Activated CD8-positive, alpha-beta T cell treated with anti-CD3 and anti-CD28 coated beads, Interleukin-2, amount 10 ng/mL, durations not matched to agents 7 days and 5 days (primary cell): ENCODE results near the gene GPR108. TPM values are rescaled to one million over a fixed set of nuclear protein-coding genes. Genes with fewer than 3 reads are reported as not detected.
"Not testable (repeated sequence)": the region's sequence is repeated elsewhere in the genome, so short reads cannot be mapped to it uniquely, and the experiment has no call there.

Source experiments
- ATAC-seq: fragments of 150-1000 bp; cut with Tn5 transposase; one replicate; pipeline ENCODE4 v1.10.0; 2021; ENCODE audit warnings: moderate library complexity
- CTCF ChIA-PET: fragments of 350-600 bp; sonication (Branson Sonifier 250); formaldehyde crosslinking; loops from one replicate; lab custom pipeline; 2021; ENCODE audit warnings: antibody characterized with exemption; lab: Charles Lee
- POLR2A ChIA-PET: fragments of 350-600 bp; sonication (Branson Sonifier 250); formaldehyde crosslinking; loops from one replicate; lab custom pipeline; 2021; ENCODE audit warnings: antibody characterized with exemption; lab: Charles Lee
- DNase-seq: peaks from one replicate; pipeline ENCODE4 v3.0.0-alpha.2; 2020
- H3K27ac Mint-ChIP-seq: one replicate; pipeline ENCODE4 v1.8.0; 2021; ENCODE audit warnings: mild to moderate bottlenecking, mixed read lengths
- H3K27me3 Mint-ChIP-seq: one replicate; pipeline ENCODE4 v1.8.0; 2021; ENCODE audit warnings: low read depth, mixed read lengths
- H3K36me3 Mint-ChIP-seq: one replicate; pipeline ENCODE4 v1.8.0; 2021; ENCODE audit warnings: low read depth, mixed read lengths
- H3K4me1 Mint-ChIP-seq: one replicate; pipeline ENCODE4 v1.8.0; 2021; ENCODE audit warnings: low read depth, mixed read lengths
- H3K4me3 Mint-ChIP-seq: one replicate; pipeline ENCODE4 v1.8.0; 2021; ENCODE audit warnings: mild to moderate bottlenecking, mixed read lengths
- H3K9me3 Mint-ChIP-seq: one replicate; pipeline ENCODE4 v1.8.0; 2022; ENCODE audit warnings: mixed read lengths; ENCODE audit not compliant: insufficient read depth
- total RNA-seq, 2 experiments: library from RNA; stranded (reverse); gene quantifications; one replicate each; pipeline ENCODE4 v1.2.3, GENCODE V29; 2021

Gene GPR108
- total RNA-seq, 2 experiments from 2014 or later = 76.7 to 85.6 TPM

DNA sequence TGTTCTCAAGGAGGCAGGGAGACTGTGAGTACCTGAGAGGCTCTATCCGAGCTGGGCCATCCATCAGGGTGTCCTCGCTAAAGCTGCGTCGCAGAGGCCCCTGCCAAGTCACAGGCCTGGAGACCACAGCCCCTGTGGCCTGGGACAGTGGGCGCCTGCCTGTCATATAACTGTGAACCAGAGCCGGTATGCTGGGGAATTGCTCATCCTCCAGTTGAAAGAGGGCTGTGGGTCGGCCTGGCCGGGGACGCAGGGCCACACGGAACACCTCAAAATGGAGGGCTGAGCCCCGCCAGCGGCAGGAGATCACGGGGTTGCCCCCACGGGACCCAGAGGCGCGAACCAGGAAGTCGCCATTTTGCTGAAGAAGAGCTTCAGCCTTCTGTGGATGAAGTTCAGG lies 23.2 kb upstream of the GPR108 start:
- Mint-ChIP-seq H3K9me3 (no peaks in the 10 kb centered on the region), H3K4me1 (peaks cover 13% of the 10 kb centered on the region), H3K27me3 (no peaks in the 10 kb centered on the region), H3K4me3 (no peak overlapping the region), H3K36me3 (peaks cover 32% of the 10 kb centered on the region), H3K27ac (no peak overlapping the region)
- POLR2A ChIA-PET = interaction anchor here (0.6 kb wide), 1 partner anchor 18 kb away, joined by 3 read pairs; no protein-coding TSS in a partner anchor
- CTCF ChIA-PET = interaction anchor here (0.7 to 1.7 kb wide), 4 partner anchors 12 to 129 kb away, joined by 4 to 9 read pairs (median 5); partner anchors contain the start of genes GPR108 and VAV1
- DNase-seq (no peak), ATAC-seq (no peak)

DNA sequence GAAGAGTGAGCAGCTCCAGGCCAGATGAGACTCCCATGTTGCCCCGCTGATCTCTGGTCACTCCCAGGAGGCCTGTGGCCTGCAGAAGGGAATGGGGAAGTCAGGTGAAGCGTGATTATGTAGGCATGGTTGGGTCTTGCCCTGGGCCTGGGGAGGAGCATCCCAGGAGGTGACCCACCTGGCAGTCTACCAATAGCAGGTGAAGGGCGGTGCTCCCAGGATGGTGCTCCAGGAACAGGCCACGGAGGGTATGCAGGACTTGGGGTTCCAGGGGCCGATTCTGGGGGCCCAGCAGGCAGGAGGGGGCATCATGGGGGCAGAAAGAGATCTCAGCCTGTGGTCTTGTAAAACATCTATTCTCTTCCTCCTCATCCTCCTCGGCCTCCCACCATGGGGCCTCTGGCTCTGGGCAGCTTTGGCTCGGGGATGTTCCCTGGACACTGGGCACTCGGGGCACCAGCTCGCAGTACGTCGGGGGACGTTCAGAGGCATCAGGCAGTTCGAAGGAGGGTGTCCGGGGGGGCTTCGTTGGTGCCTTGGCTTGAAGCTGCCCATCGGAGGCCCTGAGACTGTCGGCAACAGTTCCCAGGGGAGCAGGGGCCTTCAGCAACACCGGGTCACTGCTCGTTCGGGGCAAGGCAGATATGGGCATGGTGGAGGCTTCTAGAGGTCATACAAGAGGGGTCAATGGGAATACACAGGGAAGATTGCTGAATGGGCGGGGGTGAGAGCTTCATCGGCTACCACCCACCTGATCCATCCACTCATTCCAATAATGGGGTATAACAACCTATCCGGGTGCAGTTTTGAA lies 17.5 kb upstream of the GPR108 start:
- no peak for DNase-seq
- H3K4me3 Mint-ChIP-seq = no peak overlapping the region
- no peak overlapping the region for H3K27ac Mint-ChIP-seq
- H3K27me3 Mint-ChIP-seq = no peaks in the 10 kb centered on the region
- peaks cover 18% of the 10 kb centered on the region for H3K4me1 Mint-ChIP-seq
- no peaks in the 10 kb centered on the region for H3K9me3 Mint-ChIP-seq
- peaks cover 50% of the 10 kb centered on the region for H3K36me3 Mint-ChIP-seq
- ChIA-PET POLR2A (interaction anchor here (0.6 to 1.5 kb wide), 2 partner anchors 13 to 136 kb away, joined by 3 to 4 read pairs; partner anchors contain the start of gene SH2D3A), CTCF (interaction anchor here (0.7 to 2.3 kb wide), 2 partner anchors 16 to 108 kb away, joined by 3 to 7 read pairs; no protein-coding TSS in a partner anchor)
- no peak for ATAC-seq

DNA sequence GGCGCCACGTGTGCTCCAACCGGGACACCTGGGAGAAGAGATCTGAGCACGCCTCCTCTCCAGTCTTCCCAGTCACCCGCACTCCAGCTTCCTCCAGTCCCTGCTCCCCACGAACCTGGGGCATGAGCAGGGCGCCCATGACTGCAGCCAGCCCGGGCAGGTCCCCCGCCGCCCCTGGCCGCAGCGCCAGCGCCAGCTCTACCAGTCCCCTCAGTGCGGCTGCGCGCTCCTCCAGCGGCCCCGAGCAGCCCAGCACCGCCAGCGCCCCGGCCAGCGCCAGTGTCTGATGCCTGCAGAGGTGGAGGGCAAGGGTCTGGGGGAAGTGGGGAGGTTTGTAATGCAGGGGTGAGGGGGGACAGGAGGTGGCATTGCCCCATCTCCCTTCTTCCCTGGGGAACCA lies 16.8 kb upstream of the GPR108 start:
- H3K27ac Mint-ChIP-seq = no peak overlapping the region
- H3K9me3 Mint-ChIP-seq = no peaks in the 10 kb centered on the region
- CTCF ChIA-PET = interaction anchor here (0.7 to 2.3 kb wide), 3 partner anchors 17 to 123 kb away, joined by 3 to 7 read pairs (median 4); no protein-coding TSS in a partner anchor
- DNase-seq (no peak), ATAC-seq (no peak)
- POLR2A ChIA-PET = interaction anchor here (1.5 kb wide), 1 partner anchor 13 kb away, joined by 4 read pairs; the partner anchor contains the start of gene SH2D3A
- no peaks in the 10 kb centered on the region for H3K27me3 Mint-ChIP-seq
- peaks cover 18% of the 10 kb centered on the region for H3K4me1 Mint-ChIP-seq
- no peak overlapping the region for H3K4me3 Mint-ChIP-seq
- H3K36me3 Mint-ChIP-seq = peaks cover 49% of the 10 kb centered on the region

DNA sequence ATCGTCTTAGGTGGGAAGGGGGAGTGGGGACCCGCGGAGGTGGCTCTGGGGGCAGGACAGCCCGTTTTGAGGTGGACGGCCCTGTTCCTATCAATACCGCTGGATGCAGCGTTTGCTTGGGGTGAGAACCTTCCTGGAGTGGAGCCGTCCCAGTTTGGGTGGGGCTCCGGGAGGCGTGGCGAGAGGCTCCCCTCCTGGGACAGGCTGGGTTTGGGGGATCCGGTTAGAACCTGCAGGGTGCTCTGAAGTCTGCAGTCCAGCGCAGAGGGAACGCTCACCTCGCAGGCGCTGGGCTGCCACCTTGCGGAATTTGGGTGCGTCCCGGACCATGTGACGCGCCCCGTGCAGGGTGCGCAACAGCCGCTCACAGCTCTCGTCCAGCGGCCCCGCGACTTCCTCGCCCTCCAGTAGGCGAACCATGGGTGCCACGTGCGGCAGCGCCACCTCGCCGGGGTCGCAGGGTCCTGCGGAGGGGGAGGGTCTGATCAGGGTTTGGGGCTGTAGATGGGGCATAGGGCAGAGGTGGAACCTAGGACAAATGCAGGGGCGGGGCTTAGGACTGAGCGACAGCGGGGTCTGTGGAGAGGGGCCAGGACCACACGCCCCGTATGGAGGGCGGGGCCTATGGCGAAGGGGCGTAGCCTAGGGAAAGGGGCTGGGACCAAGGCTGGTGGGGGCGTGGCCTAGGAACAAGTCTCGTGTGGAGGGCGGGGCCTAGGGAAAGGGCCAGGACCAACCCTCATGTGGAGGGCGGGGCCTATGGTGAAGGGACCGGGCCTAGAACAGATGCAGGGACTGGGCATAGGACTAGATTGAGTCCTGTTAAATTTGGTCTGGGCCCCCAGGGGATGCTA lies 16.0 kb upstream of the GPR108 start:
- ChIA-PET POLR2A (interaction anchor here (1.5 kb wide), 1 partner anchor 14 kb away, joined by 4 read pairs; the partner anchor contains the start of gene SH2D3A), CTCF (interaction anchor here (1.0 to 2.3 kb wide), 3 partner anchors 15 to 122 kb away, joined by 4 to 7 read pairs (median 4); no protein-coding TSS in a partner anchor)
- Mint-ChIP-seq H3K9me3 (no peaks in the 10 kb centered on the region), H3K36me3 (peaks cover 47% of the 10 kb centered on the region), H3K27ac (peak overlapping the region; percentile 86), H3K27me3 (no peaks in the 10 kb centered on the region), H3K4me3 (peak overlapping the region; percentile 64), H3K4me1 (peaks cover 16% of the 10 kb centered on the region)
- ATAC-seq = peak; percentile 93
- DNase-seq = peak; percentile 83

DNA sequence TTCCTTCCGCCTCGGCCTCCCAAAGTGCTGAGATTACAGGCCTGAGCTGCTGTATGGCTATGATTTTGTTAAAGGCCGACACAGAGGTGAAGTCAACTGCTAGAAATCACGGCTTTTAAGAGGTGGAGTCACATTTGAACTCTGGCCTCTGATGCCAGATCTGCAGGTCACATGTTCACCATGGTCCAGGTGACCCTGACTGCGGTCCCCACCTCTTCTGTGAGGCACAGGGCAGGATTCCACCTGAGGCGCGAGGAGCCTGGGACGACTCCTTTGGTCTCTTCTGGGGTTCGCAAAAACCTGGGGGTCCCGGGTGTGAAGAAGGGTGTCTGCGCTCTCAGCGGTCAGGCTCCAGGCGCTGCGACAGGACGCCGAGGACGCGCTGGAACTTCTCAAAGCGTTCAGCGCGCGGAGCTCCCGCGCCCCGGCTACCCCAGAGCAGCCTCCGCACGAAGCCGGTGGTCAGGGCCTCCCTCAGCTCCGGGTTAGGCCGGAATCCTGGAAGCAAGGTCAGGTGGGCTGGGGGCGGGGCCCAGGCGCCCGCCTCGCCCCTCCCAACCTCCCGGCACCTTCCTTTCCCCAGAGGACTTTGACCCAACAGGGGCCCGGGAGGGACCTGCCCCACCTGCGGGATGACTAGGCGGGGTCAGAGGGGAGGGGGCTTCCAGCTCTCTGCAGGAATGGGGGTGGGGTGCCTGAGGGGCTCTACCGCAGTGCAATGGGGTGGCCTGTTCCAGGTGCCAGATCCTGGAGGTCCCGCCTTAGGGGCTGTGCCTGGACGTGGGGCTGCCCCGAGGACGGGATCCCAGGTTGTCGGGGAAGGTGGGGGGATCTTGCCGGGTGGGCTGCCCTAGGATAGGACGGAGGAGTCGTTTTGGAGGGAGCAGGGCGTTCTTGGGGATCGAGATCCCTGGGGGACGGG lies 15.1 kb upstream of the GPR108 start:
- ChIA-PET CTCF (interaction anchor here (1.0 to 2.3 kb wide), 2 partner anchors 14 to 111 kb away, joined by 4 to 7 read pairs; no protein-coding TSS in a partner anchor), POLR2A (interaction anchor here (0.6 kb wide), 1 partner anchor 512 kb away, joined by 3 read pairs; no protein-coding TSS in a partner anchor)
- Mint-ChIP-seq H3K4me3 (peak overlapping the region; percentile 64), H3K4me1 (peaks cover 13% of the 10 kb centered on the region), H3K36me3 (peaks cover 49% of the 10 kb centered on the region), H3K27me3 (no peaks in the 10 kb centered on the region), H3K9me3 (no peaks in the 10 kb centered on the region), H3K27ac (peak overlapping the region; percentile 86)
- DNase-seq (no peak), ATAC-seq (no peak)

DNA sequence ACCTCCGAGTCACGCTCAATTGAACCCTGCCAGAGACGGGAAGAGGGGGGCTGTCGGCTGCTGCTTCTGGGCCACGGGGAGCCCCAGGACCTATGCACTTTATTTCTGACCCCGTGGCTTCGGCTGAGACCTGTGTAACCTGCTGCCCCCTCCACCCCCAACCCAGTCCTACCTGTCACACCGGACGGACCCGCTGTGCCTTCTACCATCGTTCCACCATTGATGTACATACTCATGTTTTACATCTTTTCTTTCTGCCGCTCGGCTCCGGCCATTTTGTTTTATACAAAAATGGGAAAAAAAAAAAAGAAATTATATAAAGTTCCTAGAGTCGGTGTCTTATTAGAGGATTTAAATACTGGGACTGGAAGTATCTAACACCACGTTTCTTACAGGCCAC lies 13.8 kb upstream of the GPR108 start:
- CTCF ChIA-PET = no interaction called here
- Mint-ChIP-seq H3K27me3 (no peaks in the 10 kb centered on the region), H3K9me3 (no peaks in the 10 kb centered on the region), H3K36me3 (peaks cover 55% of the 10 kb centered on the region), H3K4me1 (peaks cover 10% of the 10 kb centered on the region), H3K27ac (no peak overlapping the region), H3K4me3 (no peak overlapping the region)
- POLR2A ChIA-PET = no interaction called here
- DNase-seq (no peak), ATAC-seq (no peak)

DNA sequence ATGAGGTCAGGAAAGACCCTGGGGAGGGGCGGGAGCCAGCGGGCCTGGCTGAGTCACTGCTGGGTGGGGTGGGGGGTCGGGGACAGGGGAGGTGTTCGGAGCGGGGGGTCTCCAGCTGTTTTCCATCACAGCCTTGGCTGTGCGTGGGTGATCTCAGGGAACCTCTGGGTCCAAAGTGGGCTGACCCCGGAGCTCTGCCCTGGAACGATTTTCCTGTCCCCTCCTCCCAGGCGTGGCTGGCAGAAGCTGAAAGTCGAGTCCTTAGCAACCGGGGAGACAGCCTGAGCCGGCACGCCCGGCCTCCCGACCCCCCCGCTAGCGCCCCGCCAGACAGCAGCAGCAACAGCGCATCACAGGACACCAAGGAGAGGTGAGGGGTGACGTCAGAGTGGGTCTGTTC lies 12.7 kb upstream of the GPR108 start:
- no peak for ATAC-seq
- H3K27me3 Mint-ChIP-seq = no peaks in the 10 kb centered on the region
- H3K9me3 Mint-ChIP-seq = no peaks in the 10 kb centered on the region
- ChIA-PET POLR2A (no interaction called here), CTCF (no interaction called here)
- H3K4me3 Mint-ChIP-seq = no peak overlapping the region
- no peak for DNase-seq
- peaks cover 10% of the 10 kb centered on the region for H3K4me1 Mint-ChIP-seq
- H3K27ac Mint-ChIP-seq = no peak overlapping the region
- H3K36me3 Mint-ChIP-seq = peaks cover 53% of the 10 kb centered on the region

DNA sequence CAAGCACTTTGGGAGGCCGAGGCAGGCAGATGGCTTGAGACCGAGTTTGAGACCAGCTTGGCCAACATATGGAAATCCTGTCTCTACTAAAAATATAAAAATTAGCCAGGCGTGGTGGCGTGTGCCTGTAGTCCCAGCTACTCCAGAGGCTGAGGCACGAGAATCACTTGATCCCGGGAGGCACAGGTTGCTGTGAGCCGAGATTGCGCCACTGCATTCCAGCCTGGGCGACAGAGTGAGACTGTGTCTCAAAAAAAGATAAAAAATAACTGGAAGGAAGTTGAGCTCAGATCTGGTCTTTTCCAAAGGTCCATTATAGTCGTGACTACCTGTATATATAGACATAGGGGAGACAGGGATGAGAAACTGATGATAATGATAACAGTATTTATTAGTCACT lies 11.2 kb upstream of the GPR108 start:
- H3K27me3 Mint-ChIP-seq, DNase-seq, H3K4me1 Mint-ChIP-seq, ATAC-seq, H3K9me3 Mint-ChIP-seq, POLR2A ChIA-PET, H3K4me3 Mint-ChIP-seq, H3K27ac Mint-ChIP-seq: not testable (repeated sequence)
- peaks cover 49% of the 10 kb centered on the region for H3K36me3 Mint-ChIP-seq
- CTCF ChIA-PET = interaction anchor here (0.8 to 1.6 kb wide), 5 partner anchors 10 to 115 kb away, joined by 3 to 4 read pairs (median 3); partner anchors contain the start of gene GPR108

DNA sequence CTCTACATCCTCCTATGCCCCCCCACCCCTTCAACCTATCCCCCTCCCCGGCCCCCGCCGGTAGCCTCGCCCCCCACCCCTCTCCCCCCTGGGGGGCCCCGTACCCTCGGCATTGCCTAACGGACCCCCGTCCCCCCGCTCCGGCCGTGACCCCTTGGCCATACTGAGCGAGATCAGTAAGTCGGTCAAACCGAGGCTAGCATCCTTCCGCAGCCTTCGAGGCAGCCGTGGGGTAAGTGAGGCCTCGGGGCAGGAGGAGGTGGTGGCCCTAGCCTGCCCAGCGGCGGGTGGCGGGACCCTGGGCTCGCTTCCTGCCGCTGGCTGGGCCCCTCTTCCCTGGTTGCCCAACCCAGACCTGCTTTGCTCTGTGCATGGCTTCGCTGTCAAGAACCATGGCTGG lies 8.6 kb upstream of the GPR108 start:
- no peaks in the 10 kb centered on the region for H3K27me3 Mint-ChIP-seq
- ATAC-seq (no peak), DNase-seq (no peak)
- POLR2A ChIA-PET = no interaction called here
- no peak overlapping the region for H3K27ac Mint-ChIP-seq
- H3K9me3 Mint-ChIP-seq = no peaks in the 10 kb centered on the region
- CTCF ChIA-PET = interaction anchor here (1.0 kb wide), 1 partner anchor 118 kb away, joined by 4 read pairs; no protein-coding TSS in a partner anchor
- no peak overlapping the region for H3K4me3 Mint-ChIP-seq
- H3K4me1 Mint-ChIP-seq = peaks cover 3% of the 10 kb centered on the region
- H3K36me3 Mint-ChIP-seq = peaks cover 38% of the 10 kb centered on the region

DNA sequence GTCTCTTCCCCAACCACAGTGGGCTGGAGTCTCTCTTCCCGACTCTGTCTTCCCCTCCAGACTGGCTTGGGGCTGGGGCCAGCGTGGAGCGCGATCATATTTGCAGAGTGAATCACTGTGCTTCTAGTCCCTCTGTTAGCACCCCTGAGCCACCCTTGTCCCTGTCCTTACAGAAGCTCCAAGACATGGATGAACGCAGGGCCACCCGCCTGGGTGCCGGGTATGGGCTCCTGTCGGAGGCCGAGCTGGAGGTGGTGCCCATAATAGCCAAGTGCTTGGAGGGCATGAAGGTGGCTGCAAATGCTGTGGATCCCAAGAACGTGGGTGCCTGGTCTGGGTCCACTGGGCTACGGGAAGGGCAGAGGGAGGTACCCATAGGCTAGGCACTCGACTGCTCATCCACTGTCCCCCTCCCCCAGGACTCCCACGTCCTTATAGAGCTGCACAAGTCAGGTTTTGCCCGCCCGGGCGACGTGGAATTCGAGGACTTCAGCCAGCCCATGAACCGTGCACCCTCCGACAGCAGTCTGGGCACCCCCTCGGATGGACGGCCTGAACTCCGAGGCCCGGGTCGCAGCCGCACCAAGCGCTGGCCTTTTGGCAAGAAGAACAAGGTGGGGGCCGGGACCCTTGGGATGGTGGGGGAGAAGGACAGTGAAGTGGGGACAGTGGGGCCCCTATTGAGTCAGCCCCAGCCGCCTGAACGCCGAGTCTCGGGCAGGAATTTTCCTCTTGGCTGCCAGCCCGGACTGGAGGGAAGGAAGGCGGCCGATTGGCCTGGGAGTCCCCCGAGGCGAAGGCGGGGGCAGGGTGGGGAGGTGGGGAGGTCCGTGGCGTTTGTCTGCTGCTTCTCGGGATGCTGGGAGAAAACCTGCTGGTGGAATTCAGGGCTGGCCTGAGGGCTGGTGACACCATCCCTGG lies 7.3 kb upstream of the GPR108 start:
- ChIA-PET POLR2A (interaction anchor here (0.6 kb wide), 1 partner anchor 1122 kb away, joined by 3 read pairs; the partner anchor contains the start of gene SAFB2), CTCF (no interaction called here)
- H3K4me1 Mint-ChIP-seq = peaks cover 6% of the 10 kb centered on the region
- H3K27ac Mint-ChIP-seq = no peak overlapping the region
- no peaks in the 10 kb centered on the region for H3K27me3 Mint-ChIP-seq
- H3K4me3 Mint-ChIP-seq = no peak overlapping the region
- no peaks in the 10 kb centered on the region for H3K9me3 Mint-ChIP-seq
- DNase-seq (no peak), ATAC-seq (no peak)
- H3K36me3 Mint-ChIP-seq = peaks cover 35% of the 10 kb centered on the region
